DOHH2 (cell line): Measurements from ENCODE around the gene MC2R.
A peak's percentile ranks its signal among the peaks of the same experiment; 100 is the strongest.

ENCODE experiments used
- H3F3A ChIP-seq: fragments of 200-600 bp; sonication (generic), shearing (Covaris generic); 2 replicates; pipeline ENCODE4 v1.6.0; 2016; ENCODE audit warnings: antibody characterized with exemption, mild to moderate bottlenecking; ENCODE audit not compliant: control insufficient read depth, insufficient read depth
- H3K27ac ChIP-seq: fragments of 200-600 bp; sonication (generic); 2 replicates; pipeline ENCODE4 v1.5.1; 2014; ENCODE audit warnings: low read depth, mild to moderate bottlenecking, low read length, moderate library complexity
- H3K27me3 ChIP-seq: fragments of 200-600 bp; sonication (generic); 2 replicates; pipeline ENCODE4 v1.6.1; 2014; ENCODE audit warnings: mild to moderate bottlenecking, low read length, mixed read lengths; ENCODE audit not compliant: control insufficient read depth
- H3K36me3 ChIP-seq: fragments of 200-600 bp; sonication (generic); 2 replicates; pipeline ENCODE4 v1.6.1; 2014; ENCODE audit warnings: mild to moderate bottlenecking, low read length, moderate library complexity, mixed read lengths; ENCODE audit not compliant: control insufficient read depth
- H3K4me1 ChIP-seq: fragments of 200-600 bp; sonication (generic); 2 replicates; pipeline ENCODE4 v1.6.1; 2014; ENCODE audit warnings: mild to moderate bottlenecking, low read length, mixed read lengths; ENCODE audit not compliant: control insufficient read depth
- H3K4me2 ChIP-seq: fragments of 200-600 bp; sonication (generic); 2 replicates; pipeline ENCODE4 v1.6.0; 2014; ENCODE audit warnings: mild to moderate bottlenecking, low read length, moderate library complexity
- H3K4me3 ChIP-seq: fragments of 200-600 bp; sonication (generic); 2 replicates; pipeline ENCODE4 v1.5.1; 2014; ENCODE audit warnings: mild to moderate bottlenecking, low read length, mixed read lengths
- H3K79me2 ChIP-seq: fragments of 200-600 bp; sonication (generic); 2 replicates; pipeline ENCODE4 v1.6.1; 2014; ENCODE audit warnings: mild to moderate bottlenecking, low read length, mixed read lengths; ENCODE audit not compliant: control insufficient read depth
- H3K9me2 ChIP-seq: fragments of 200-600 bp; sonication (generic); replicated peaks from 2 replicates; pipeline ENCODE4 v1.6.1; 2014; ENCODE audit warnings: mild to moderate bottlenecking, low read length, mixed read lengths; ENCODE audit not compliant: control insufficient read depth
- H3K9me3 ChIP-seq: fragments of 200-600 bp; sonication (generic); 2 replicates; pipeline ENCODE4 v1.6.1; 2014; ENCODE audit warnings: antibody characterized with exemption, low read length, mixed read lengths; ENCODE audit not compliant: control insufficient read depth, insufficient read depth
- H4K20me1 ChIP-seq: fragments of 200-600 bp; sonication (generic); 2 replicates; pipeline ENCODE4 v1.6.0; 2014; ENCODE audit warnings: low read depth, mild to moderate bottlenecking, antibody characterized with exemption, low read length, moderate library complexity; ENCODE audit not compliant: control insufficient read depth, insufficient read depth
- EZH2phosphoT487 ChIP-seq: fragments of 200-600 bp; sonication (generic); IDR thresholded peaks from 2 replicates; pipeline ENCODE4 v1.6.1; 2017; ENCODE audit warnings: borderline replicate concordance, mild to moderate bottlenecking, antibody characterized with exemption, low read length, moderate library complexity, mixed read lengths
- TF ChIP-seq, protein P1 (sequence below): fragments of 200-600 bp; sonication (generic); IDR thresholded peaks from one replicate; pipeline ENCODE4 v1.5.1; 2014; ENCODE audit warnings: antibody characterized with exemption, mild to moderate bottlenecking, low read depth, low read length; ENCODE audit not compliant: poor library complexity, severe bottlenecking

Gene MC2R

DNA sequence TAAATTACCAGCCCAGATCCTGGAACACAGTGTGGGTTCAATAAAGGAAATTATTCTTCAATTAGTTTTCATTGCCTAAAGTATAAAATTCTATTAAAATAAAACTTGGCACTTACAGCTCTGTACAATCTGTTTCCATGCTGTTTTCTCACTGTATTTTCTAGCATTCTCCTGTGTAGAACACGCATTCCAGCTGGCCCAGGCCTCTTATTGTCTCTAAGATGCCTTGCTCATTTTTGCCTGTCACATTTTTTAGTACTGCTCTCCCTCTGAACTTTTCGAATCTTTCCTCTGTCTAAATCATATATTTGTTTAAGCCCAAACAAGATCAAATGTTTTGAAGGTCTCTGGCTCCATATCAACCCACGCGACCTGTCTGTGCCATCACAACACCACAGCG lies 20.8 kb downstream of the MC2R start:
- H3K4me2 ChIP-seq = no peak overlapping the region
- H3K27me3 ChIP-seq = no peaks in the 10 kb centered on the region
- no peaks in the 10 kb centered on the region for H3K9me2 ChIP-seq
- no peaks in the 10 kb centered on the region for H3K36me3 ChIP-seq
- no peaks in the 10 kb centered on the region for H3K9me3 ChIP-seq
- H3K4me3 ChIP-seq = no peak overlapping the region
- no peaks in the 10 kb centered on the region for H3F3A ChIP-seq
- peaks cover 17% of the 10 kb centered on the region for H3K4me1 ChIP-seq
- TF ChIP-seq, protein P1, sequence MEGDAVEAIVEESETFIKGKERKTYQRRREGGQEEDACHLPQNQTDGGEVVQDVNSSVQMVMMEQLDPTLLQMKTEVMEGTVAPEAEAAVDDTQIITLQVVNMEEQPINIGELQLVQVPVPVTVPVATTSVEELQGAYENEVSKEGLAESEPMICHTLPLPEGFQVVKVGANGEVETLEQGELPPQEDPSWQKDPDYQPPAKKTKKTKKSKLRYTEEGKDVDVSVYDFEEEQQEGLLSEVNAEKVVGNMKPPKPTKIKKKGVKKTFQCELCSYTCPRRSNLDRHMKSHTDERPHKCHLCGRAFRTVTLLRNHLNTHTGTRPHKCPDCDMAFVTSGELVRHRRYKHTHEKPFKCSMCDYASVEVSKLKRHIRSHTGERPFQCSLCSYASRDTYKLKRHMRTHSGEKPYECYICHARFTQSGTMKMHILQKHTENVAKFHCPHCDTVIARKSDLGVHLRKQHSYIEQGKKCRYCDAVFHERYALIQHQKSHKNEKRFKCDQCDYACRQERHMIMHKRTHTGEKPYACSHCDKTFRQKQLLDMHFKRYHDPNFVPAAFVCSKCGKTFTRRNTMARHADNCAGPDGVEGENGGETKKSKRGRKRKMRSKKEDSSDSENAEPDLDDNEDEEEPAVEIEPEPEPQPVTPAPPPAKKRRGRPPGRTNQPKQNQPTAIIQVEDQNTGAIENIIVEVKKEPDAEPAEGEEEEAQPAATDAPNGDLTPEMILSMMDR = no peak
- no peak for TF ChIP-seq EZH2phosphoT487
- H3K27ac ChIP-seq = no peak overlapping the region
- H3K79me2 ChIP-seq = no peaks in the 10 kb centered on the region
- no peaks in the 10 kb centered on the region for H4K20me1 ChIP-seq

- Histone ChIP-seq H3K9me2 (no peaks in the 10 kb centered on the region), H3K4me3 (peak overlapping the region; percentile 27; the same call in 1 of the 2 replicates), H3K36me3 (no peaks in the 10 kb centered on the region), H3K9me3 (no peaks in the 10 kb centered on the region), H3K27me3 (no peaks in the 10 kb centered on the region), H3K4me2 (peak overlapping the region; percentile 46), H3K79me2 (no peaks in the 10 kb centered on the region), H3F3A (no peaks in the 10 kb centered on the region), H3K4me1 (peaks cover 17% of the 10 kb centered on the region), H3K27ac (peak overlapping the region; percentile 9; the same call in 1 of the 2 replicates), H4K20me1 (no peaks in the 10 kb centered on the region)
- TF ChIP-seq EZH2phosphoT487 = no peak
- TF ChIP-seq, protein P1 = no peak
Observed at GRCh38 chr18:13893418-13893760, 21.9 kb downstream of the MC2R start.

DNA sequence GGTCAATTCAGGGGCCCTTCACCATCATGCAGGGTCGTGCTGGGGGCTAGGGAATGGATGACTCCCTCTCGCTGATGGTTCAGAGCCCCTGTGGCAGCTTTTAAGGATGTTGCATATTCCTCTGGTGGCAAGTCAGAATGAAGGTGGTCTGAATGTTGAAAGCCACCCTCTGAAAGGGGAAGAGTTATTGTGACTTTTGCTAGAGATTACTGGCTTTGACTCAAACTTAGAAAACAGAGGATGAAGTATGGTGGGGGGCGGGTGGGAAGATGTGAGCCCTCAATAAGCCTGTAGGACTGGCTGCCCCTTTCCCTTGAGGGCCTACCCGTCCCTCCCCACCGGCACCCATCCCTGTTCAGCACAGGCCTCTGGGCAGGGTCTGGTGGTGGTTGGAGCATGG lies 23.2 kb downstream of the MC2R start:
- Histone ChIP-seq H4K20me1 (no peaks in the 10 kb centered on the region), H3K27me3 (no peaks in the 10 kb centered on the region), H3K4me3 (no peak overlapping the region), H3F3A (no peaks in the 10 kb centered on the region), H3K36me3 (no peaks in the 10 kb centered on the region), H3K79me2 (no peaks in the 10 kb centered on the region), H3K4me2 (no peak overlapping the region), H3K27ac (no peak overlapping the region), H3K9me2 (no peaks in the 10 kb centered on the region), H3K4me1 (peaks cover 17% of the 10 kb centered on the region), H3K9me3 (no peaks in the 10 kb centered on the region)
- TF ChIP-seq EZH2phosphoT487 = no peak
- TF ChIP-seq, protein P1 = no peak
